MG63 (cell line): Measurements from ENCODE around the gene UBE2N. TPM values are rescaled to one million over a fixed set of nuclear protein-coding genes. Genes with fewer than 3 reads are reported as not detected.

Experiments
- DNase-seq: peaks from one replicate; pipeline ENCODE4 v3.0.0-alpha.2; 2020
- H3K27me3 ChIP-seq: fragments of 250-450 bp; sonication (Bioruptor Pico); 2 replicates; pipeline ENCODE4 v1.5.1; 2020; ENCODE audit warnings: mild to moderate bottlenecking, moderate library complexity
- H3K36me3 ChIP-seq: fragments of 250-450 bp; sonication (Bioruptor Pico); 2 replicates; pipeline ENCODE4 v1.5.1; 2020; ENCODE audit warnings: mild to moderate bottlenecking, moderate library complexity
- H3K4me3 ChIP-seq: fragments of 250-450 bp; sonication (Bioruptor Pico); 2 replicates; pipeline ENCODE4 v1.5.1; 2020; ENCODE audit warnings: mild to moderate bottlenecking, moderate library complexity
- H3K9me3 ChIP-seq: fragments of 250-450 bp; sonication (Bioruptor Pico); 2 replicates; pipeline ENCODE4 v1.5.1; 2020; ENCODE audit warnings: mild to moderate bottlenecking, moderate library complexity
- total RNA-seq: library from RNA; depleted of rRNA; stranded (reverse); fragments of >200 nt; shearing (Covaris generic); gene quantifications from 2 replicates; pipeline ENCODE4 v1.2.3, GENCODE V29; 2014; ENCODE audit warnings: low replicate concordance; rRNA removed

Gene UBE2N
- total RNA-seq, 1 experiment from 2014 or later = 115 TPM

- Histone ChIP-seq H3K9me3 (no peaks in the 10 kb centered on the region), H3K27me3 (no peaks in the 10 kb centered on the region), H3K36me3 (no peaks in the 10 kb centered on the region), H3K4me3 (no peak overlapping the region)
- DNase-seq = no peak
Measured at GRCh38 chr12:93358058-93358457, 83.7 kb downstream of the UBE2N start.

- no peak for DNase-seq
- Histone ChIP-seq H3K27me3 (no peaks in the 10 kb centered on the region), H3K4me3 (no peak overlapping the region), H3K36me3 (no peaks in the 10 kb centered on the region), H3K9me3 (no peaks in the 10 kb centered on the region)
Measured at GRCh38 chr12:93356214-93356613, 85.5 kb downstream of the UBE2N start.

Other genes starting within 250 kb of the UBE2N start
- gene NUDT4, start 64.0 kb downstream of the UBE2N start, total RNA-seq = 45.9 and 53.3 TPM in 2 replicates
- gene MRPL42, start 25.6 kb upstream of the UBE2N start, total RNA-seq = 131 TPM in 2 replicates
- gene SOCS2, start 130.7 kb upstream of the UBE2N start, total RNA-seq = 42.3 and 46.9 TPM in 2 replicates
- gene CRADD, start 235.4 kb upstream of the UBE2N start, total RNA-seq = 27.9 and 51.9 TPM in 2 replicates